AML-193 (cell line): ENCODE measurements around the gene FUT3.

Source experiments
- DNase-seq, 2 experiments: peaks; one replicate each; lab custom pipeline; 2025; lab: John Stamatoyannopoulos, UW

Gene FUT3

DNA sequence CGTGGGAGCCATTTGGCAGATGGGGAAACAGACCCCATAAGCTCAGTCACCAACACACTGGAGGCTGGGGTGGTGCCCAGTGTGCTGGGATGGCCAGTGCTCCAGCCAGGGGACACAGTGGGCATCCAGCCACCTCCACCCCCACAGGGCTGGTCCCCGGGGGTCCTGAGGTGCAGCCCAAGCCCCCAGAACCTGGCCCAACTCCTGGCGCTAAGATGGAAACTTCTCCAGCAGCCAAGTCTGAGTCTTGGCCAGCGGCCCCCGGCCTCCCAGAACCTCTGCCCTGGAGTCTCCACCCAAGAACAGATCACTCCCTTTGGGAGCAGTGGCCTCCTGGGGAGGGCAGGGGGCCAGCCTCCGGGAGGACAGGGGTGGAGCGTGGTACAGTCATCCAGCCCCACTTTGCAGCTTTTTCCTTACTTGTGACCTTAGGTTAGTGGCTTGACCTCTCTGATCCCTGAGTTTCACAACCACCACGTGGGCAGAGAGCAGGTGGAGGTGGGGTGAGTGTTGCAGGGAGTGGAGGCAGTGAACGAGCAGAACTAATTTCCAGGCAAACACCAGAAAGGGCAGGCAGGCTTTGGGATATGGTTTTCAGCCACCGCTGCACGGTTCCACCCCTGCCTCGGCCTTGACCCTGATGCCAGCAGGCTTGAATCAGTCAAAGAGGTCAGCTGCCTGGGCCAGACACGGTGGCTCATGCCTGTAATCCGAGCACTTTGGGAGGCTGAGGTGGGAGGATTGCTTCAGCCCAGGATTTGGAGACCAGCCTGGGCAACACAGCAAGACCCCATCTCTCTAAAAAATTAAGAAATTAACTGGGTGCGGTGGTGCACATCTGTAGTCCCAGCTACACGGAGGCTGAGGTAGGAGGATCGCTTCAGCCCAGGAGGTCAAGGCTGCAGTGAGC, 50.6 kb downstream of the FUT3 start:
- DNase-seq, result no peak

GRCh38 chr19:5799247-5800241, 51.7 kb downstream of the FUT3 start:
- no peak for DNase-seq

DNA sequence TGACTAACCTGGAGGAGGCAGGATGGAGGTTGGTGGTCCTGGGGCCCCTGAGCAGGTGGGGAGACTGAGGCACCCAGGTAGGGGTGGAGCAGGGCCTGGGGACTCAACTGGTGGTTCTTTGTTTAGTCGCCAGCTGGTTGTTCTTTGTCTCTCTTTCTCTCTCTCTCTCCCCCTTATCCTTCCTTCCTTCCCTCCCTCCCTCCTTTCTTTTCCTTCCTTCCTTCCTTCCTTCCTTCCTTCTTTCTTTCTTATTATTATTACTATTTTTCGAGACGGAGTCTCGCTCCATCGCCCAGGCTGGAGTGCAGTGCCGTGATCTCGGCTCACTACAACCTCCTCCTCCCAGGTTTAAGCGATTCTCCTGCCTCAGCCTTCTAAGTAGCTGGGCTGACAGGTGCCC, 53.0 kb downstream of the FUT3 start:
- DNase-seq, result no peak

GRCh38 chr19:5795382-5795919, 55.8 kb downstream of the FUT3 start:
- DNase-seq, result no peak

GRCh38 chr19:5793188-5793587, 58.1 kb downstream of the FUT3 start:
- no peak for DNase-seq
